SK-N-SH treated with all-trans-retinoic acid at 6 μM for 48 hours (cell line): ENCODE data around the gene CCDC88C.
A peak's percentile ranks its signal among the peaks of the same experiment; 100 is the strongest.

ENCODE experiments used
- ATAC-seq: fragments of 200-7000 bp; cut with Tn5 transposase; 3 replicates; pipeline ENCODE4 v1.9.1; 2020; ENCODE audit warnings: mild to moderate bottlenecking, moderate library complexity
- ARNTL ChIP-seq: fragments of 450-650 bp; formaldehyde crosslinking; IDR thresholded peaks from 2 replicates; pipeline ENCODE4 v1.5.0; 2020; ENCODE audit warnings: low read depth, mild to moderate bottlenecking, moderate library complexity, borderline replicate concordance
- CSDC2 ChIP-seq: fragments of 250-450 bp; sonication (Bioruptor Pico); IDR thresholded peaks from 2 replicates; pipeline ENCODE4 v1.5.0; 2020; ENCODE audit warnings: mild to moderate bottlenecking, moderate library complexity
- ESRRG ChIP-seq: fragments of 250-450 bp; sonication (Bioruptor Pico); IDR thresholded peaks from 2 replicates; pipeline ENCODE4 v1.6.1; 2021; ENCODE audit warnings: mild to moderate bottlenecking
- OSR1 ChIP-seq: fragments of 250-450 bp; sonication (Bioruptor Pico); IDR thresholded peaks from 2 replicates; pipeline ENCODE4 v1.8.0; 2022; ENCODE audit warnings: moderate library complexity, mild to moderate bottlenecking, inconsistent platforms
- PPARA ChIP-seq: fragments of 250-450 bp; sonication (Bioruptor Pico); IDR thresholded peaks from 2 replicates; pipeline ENCODE4 v1.5.0; 2020; ENCODE audit warnings: mild to moderate bottlenecking, borderline replicate concordance
- RARB ChIP-seq: fragments of 250-450 bp; sonication (Bioruptor Pico); IDR thresholded peaks from 2 replicates; pipeline ENCODE4 v1.8.0; 2021; ENCODE audit warnings: mild to moderate bottlenecking, moderate library complexity
- SNAI2 ChIP-seq: fragments of 250-450 bp; sonication (Bioruptor Pico); IDR thresholded peaks from 2 replicates; pipeline ENCODE4 v1.5.0; 2020; ENCODE audit warnings: mild to moderate bottlenecking, moderate library complexity
- TCF4 ChIP-seq: fragments of 250-450 bp; sonication (Bioruptor Pico); IDR thresholded peaks from 2 replicates; pipeline ENCODE4 v1.8.0; 2021; ENCODE audit warnings: mild to moderate bottlenecking, moderate library complexity, borderline replicate concordance
- TOX ChIP-seq: fragments of 250-450 bp; sonication (Bioruptor Pico); IDR thresholded peaks from 2 replicates; pipeline ENCODE4 v1.8.0; 2021; ENCODE audit warnings: mild to moderate bottlenecking, moderate library complexity, borderline replicate concordance
- ZFP3 ChIP-seq: fragments of 250-450 bp; sonication (Bioruptor Pico); IDR thresholded peaks from 2 replicates; pipeline ENCODE4 v1.5.0; 2020; ENCODE audit warnings: mild to moderate bottlenecking, moderate library complexity
- ZFP30 ChIP-seq: fragments of 450-650 bp; formaldehyde crosslinking; IDR thresholded peaks from 2 replicates; pipeline ENCODE4 v1.5.0; 2022; ENCODE audit warnings: mild to moderate bottlenecking, moderate library complexity
- ZNF565 ChIP-seq: fragments of 450-650 bp; formaldehyde crosslinking; conservative IDR thresholded peaks from 2 replicates; pipeline ENCODE4 v1.5.0; 2020; ENCODE audit warnings: low read depth, mild to moderate bottlenecking, moderate library complexity
- ZNF70 ChIP-seq: fragments of 450-650 bp; formaldehyde crosslinking; IDR thresholded peaks from 2 replicates; pipeline ENCODE4 v1.5.0; 2020; ENCODE audit warnings: mild to moderate bottlenecking, moderate library complexity
- ZNF8 ChIP-seq: fragments of 450-650 bp; formaldehyde crosslinking; IDR thresholded peaks from 2 replicates; pipeline ENCODE4 v1.5.0; 2020; ENCODE audit warnings: mild to moderate bottlenecking, moderate library complexity
- TF ChIP-seq, protein P1 (sequence below): fragments of 250-450 bp; sonication (Bioruptor Pico); IDR thresholded peaks from 2 replicates; pipeline ENCODE4 v1.5.1; 2020; ENCODE audit warnings: low read depth, mild to moderate bottlenecking, moderate library complexity
- TF ChIP-seq, protein P2 (sequence below): fragments of 250-450 bp; sonication (Bioruptor Pico); IDR thresholded peaks from 2 replicates; pipeline ENCODE4 v1.5.1; 2021; ENCODE audit warnings: mild to moderate bottlenecking, moderate library complexity
- TF ChIP-seq, protein P3 (sequence below): fragments of 250-450 bp; sonication (Bioruptor Pico); IDR thresholded peaks from 2 replicates; pipeline ENCODE4 v1.8.0; 2021; ENCODE audit warnings: low read depth, mild to moderate bottlenecking, moderate library complexity, borderline replicate concordance
- TF ChIP-seq, protein P4 (sequence below): fragments of 250-450 bp; sonication (Bioruptor Pico); IDR thresholded peaks from 2 replicates; pipeline ENCODE4 v1.8.0; 2020; ENCODE audit warnings: mild to moderate bottlenecking, moderate library complexity, borderline replicate concordance

The CCDC88C gene

DNA sequence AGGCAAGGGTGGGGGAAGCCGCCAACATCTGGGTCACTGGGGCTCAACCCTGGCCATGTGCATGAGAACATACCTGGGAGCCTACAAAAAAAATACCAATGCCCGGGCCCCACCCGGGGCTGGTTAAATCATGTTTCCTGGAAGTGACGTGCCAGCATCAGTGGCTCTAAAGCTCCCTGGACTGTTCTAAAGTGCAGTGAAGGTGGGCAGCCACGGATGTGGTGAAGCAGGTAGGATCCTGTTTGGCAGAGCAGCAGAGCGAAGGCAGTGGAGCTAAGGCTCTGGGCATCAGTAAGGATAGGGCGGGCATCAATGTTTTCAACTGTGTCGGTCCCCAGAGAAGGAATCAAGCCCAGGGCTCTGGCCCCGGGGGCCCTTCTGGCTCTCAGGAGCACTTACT, 172.6 kb downstream of the CCDC88C start:
- no peak for TF ChIP-seq TCF4 (CRISPR knock-in tag)
- ATAC-seq = no peak

DNA sequence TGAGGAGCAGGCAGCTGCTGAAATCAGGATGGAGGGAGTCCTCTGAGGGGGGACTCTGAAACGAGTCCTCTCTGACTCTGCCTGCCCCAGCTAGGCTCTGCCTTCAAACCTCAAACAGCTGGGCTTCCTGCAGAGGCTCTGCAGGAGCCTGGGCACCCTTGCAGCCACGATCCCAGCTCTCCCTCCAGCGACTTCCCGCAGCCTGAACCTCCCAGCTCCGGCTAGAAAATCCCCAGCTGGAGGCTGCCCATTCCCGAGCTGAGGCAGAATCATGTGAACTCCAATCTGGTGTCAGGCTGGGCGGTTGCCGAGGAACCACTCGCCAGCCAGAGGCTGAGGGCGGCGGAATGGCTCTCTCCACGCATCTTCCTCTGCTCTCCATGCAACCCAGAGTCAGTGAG, 173.1 kb downstream of the CCDC88C start, which contains the start of gene GPR68:
Gene GPR68, minus strand, starts transcription at position 204 of the 401 bp plus-strand sequence. CDS start 9,654 bp downstream, outside the sequence.
- peak; percentile 87 for ATAC-seq
- TF ChIP-seq SNAI2 = no peak

DNA sequence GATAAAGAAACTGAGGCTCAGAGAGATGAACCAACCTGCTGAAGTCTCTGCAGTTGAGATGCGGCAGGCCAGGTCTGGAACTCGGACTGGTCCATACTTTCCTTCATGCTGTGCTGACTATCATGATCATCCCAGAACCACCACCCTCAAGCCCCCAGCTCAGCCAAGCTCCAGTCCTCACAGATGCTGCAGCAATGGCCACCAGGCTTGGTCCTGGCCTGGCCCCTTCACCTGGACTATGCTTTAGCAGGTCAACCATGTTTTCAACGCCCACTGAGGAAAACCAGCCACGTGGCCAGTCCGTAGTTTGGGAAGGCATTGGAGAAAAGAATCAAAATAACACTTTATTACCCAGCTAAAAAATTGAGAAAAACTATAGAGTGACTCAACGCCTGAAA, 174.5 kb downstream of the CCDC88C start:
- no peak for ATAC-seq
- TF ChIP-seq CSDC2 (no peak), ARNTL (CRISPR knock-in tag) (no peak), OSR1 (CRISPR knock-in tag) (no peak), ZNF8 (no peak), ESRRG (no peak), TCF4 (CRISPR knock-in tag) (no peak), ZNF565 (CRISPR knock-in tag) (no peak), ZNF70 (CRISPR knock-in tag) (no peak), TOX (CRISPR knock-in tag) (no peak)
- TF ChIP-seq, protein P1, sequence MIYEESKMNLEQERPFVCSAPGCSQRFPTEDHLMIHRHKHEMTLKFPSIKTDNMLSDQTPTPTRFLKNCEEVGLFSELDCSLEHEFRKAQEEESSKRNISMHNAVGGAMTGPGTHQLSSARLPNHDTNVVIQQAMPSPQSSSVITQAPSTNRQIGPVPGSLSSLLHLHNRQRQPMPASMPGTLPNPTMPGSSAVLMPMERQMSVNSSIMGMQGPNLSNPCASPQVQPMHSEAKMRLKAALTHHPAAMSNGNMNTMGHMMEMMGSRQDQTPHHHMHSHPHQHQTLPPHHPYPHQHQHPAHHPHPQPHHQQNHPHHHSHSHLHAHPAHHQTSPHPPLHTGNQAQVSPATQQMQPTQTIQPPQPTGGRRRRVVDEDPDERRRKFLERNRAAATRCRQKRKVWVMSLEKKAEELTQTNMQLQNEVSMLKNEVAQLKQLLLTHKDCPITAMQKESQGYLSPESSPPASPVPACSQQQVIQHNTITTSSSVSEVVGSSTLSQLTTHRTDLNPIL = no peak
- TF ChIP-seq, protein P2, sequence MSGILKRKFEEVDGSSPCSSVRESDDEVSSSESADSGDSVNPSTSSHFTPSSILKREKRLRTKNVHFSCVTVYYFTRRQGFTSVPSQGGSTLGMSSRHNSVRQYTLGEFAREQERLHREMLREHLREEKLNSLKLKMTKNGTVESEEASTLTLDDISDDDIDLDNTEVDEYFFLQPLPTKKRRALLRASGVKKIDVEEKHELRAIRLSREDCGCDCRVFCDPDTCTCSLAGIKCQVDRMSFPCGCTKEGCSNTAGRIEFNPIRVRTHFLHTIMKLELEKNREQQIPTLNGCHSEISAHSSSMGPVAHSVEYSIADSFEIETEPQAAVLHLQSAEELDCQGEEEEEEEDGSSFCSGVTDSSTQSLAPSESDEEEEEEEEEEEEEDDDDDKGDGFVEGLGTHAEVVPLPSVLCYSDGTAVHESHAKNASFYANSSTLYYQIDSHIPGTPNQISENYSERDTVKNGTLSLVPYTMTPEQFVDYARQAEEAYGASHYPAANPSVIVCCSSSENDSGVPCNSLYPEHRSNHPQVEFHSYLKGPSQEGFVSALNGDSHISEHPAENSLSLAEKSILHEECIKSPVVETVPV (CRISPR knock-in tag) = no peak
- TF ChIP-seq, all 23 proteins: peak for 0

DNA sequence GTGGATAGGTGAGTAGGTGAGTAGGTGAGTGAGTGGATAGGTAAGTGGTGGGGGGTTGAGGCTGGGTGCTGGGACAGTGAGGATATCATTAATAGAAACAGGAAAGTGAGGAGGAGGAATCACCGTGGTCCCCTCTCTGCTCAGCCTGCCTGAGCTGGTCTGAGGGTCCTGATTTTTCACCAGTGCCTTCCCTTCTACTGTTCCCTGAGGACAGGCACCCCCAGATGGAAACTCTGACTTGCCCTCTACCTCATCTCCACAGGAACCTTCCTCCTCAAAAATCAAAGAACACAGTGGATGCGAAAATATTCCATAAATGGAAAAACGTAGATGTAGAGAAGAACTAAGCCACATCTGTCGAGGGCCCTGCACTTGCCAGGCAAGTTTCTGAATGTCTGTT, 175.0 kb downstream of the CCDC88C start:
- no peak for ATAC-seq
- TF ChIP-seq TCF4 (CRISPR knock-in tag) = no peak
- no peak for TF ChIP-seq RARB
- TF ChIP-seq ZNF70 (CRISPR knock-in tag) = no peak
- TF ChIP-seq, protein P3, sequence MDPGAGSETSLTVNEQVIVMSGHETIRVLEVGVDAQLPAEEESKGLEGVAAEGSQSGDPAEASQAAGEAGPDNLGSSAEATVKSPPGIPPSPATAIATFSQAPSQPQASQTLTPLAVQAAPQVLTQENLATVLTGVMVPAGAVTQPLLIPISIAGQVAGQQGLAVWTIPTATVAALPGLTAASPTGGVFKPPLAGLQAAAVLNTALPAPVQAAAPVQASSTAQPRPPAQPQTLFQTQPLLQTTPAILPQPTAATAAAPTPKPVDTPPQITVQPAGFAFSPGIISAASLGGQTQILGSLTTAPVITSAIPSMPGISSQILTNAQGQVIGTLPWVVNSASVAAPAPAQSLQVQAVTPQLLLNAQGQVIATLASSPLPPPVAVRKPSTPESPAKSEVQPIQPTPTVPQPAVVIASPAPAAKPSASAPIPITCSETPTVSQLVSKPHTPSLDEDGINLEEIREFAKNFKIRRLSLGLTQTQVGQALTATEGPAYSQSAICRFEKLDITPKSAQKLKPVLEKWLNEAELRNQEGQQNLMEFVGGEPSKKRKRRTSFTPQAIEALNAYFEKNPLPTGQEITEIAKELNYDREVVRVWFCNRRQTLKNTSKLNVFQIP (CRISPR knock-in tag) = no peak
- no peak for TF ChIP-seq TOX (CRISPR knock-in tag)
- no peak for TF ChIP-seq ESRRG
- TF ChIP-seq, protein P1 = no peak
- no peak for TF ChIP-seq CSDC2

DNA sequence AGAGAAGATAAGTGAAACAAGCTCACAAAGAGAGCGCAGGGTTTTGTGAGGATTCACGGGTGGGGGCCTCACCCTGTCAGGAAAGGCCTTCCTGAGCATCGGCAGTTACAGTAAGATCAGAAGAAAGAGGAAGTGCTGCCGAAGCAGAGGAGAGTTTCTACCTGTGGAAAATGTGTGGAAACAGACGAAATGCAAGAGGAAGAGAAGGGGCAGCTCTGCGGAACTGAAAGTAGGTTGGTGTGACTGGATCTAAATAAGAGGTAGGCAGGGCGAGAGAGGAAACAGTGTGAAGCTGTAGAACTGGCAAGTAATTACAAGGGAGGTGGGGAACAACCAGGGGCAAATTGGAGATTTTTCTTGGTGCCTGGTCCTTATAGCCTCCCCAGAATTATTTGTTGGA, 175.8 kb downstream of the CCDC88C start:
- no peak for TF ChIP-seq ESRRG
- no peak for TF ChIP-seq TOX (CRISPR knock-in tag)
- TF ChIP-seq PPARA (CRISPR knock-in tag) = no peak
- TF ChIP-seq, all 23 proteins: peak for 0
- no peak for ATAC-seq

DNA sequence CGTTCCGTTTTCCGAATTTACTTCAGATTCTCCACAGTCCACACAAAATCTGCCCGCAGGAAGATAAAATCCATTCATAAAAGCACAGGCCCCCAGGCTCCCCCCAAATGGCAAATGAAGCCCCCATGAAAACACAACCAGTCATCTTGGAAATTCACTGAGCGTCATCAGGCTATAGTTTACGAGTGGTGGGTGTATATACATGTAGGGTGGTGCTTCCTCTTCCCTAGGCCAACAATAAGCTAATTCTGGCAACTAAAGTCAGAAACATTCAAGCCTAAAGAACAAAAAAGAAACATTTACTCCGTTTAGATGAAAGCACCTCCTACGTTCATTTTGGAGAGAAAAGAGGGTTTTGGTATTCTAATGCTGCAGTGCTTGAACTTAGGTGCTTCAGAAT, 179.0 kb downstream of the CCDC88C start:
- ATAC-seq = no peak
- TF ChIP-seq ZFP3 (no peak), ZFP30 (CRISPR knock-in tag) (no peak), ZNF565 (CRISPR knock-in tag) (no peak), OSR1 (CRISPR knock-in tag) (no peak), TOX (CRISPR knock-in tag) (no peak), TCF4 (CRISPR knock-in tag) (no peak), ZNF70 (CRISPR knock-in tag) (no peak)
- TF ChIP-seq, protein P4, sequence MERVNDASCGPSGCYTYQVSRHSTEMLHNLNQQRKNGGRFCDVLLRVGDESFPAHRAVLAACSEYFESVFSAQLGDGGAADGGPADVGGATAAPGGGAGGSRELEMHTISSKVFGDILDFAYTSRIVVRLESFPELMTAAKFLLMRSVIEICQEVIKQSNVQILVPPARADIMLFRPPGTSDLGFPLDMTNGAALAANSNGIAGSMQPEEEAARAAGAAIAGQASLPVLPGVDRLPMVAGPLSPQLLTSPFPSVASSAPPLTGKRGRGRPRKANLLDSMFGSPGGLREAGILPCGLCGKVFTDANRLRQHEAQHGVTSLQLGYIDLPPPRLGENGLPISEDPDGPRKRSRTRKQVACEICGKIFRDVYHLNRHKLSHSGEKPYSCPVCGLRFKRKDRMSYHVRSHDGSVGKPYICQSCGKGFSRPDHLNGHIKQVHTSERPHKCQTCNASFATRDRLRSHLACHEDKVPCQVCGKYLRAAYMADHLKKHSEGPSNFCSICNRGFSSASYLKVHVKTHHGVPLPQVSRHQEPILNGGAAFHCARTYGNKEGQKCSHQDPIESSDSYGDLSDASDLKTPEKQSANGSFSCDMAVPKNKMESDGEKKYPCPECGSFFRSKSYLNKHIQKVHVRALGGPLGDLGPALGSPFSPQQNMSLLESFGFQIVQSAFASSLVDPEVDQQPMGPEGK = no peak
